DOHH2 (cell line): Measurements from ENCODE around the gene LARGE1.

Experiments
- H3F3A ChIP-seq: fragments of 200-600 bp; sonication (generic), shearing (Covaris generic); 2 replicates; pipeline ENCODE4 v1.6.0; 2016; ENCODE audit warnings: antibody characterized with exemption, mild to moderate bottlenecking; ENCODE audit not compliant: control insufficient read depth, insufficient read depth
- H3K27ac ChIP-seq: fragments of 200-600 bp; sonication (generic); 2 replicates; pipeline ENCODE4 v1.5.1; 2014; ENCODE audit warnings: low read depth, mild to moderate bottlenecking, low read length, moderate library complexity
- H3K27me3 ChIP-seq: fragments of 200-600 bp; sonication (generic); 2 replicates; pipeline ENCODE4 v1.6.1; 2014; ENCODE audit warnings: mild to moderate bottlenecking, low read length, mixed read lengths; ENCODE audit not compliant: control insufficient read depth
- H3K36me3 ChIP-seq: fragments of 200-600 bp; sonication (generic); 2 replicates; pipeline ENCODE4 v1.6.1; 2014; ENCODE audit warnings: mild to moderate bottlenecking, low read length, moderate library complexity, mixed read lengths; ENCODE audit not compliant: control insufficient read depth
- H3K4me1 ChIP-seq: fragments of 200-600 bp; sonication (generic); 2 replicates; pipeline ENCODE4 v1.6.1; 2014; ENCODE audit warnings: mild to moderate bottlenecking, low read length, mixed read lengths; ENCODE audit not compliant: control insufficient read depth
- H3K4me2 ChIP-seq: fragments of 200-600 bp; sonication (generic); 2 replicates; pipeline ENCODE4 v1.6.0; 2014; ENCODE audit warnings: mild to moderate bottlenecking, low read length, moderate library complexity
- H3K4me3 ChIP-seq: fragments of 200-600 bp; sonication (generic); 2 replicates; pipeline ENCODE4 v1.5.1; 2014; ENCODE audit warnings: mild to moderate bottlenecking, low read length, mixed read lengths
- H3K79me2 ChIP-seq: fragments of 200-600 bp; sonication (generic); 2 replicates; pipeline ENCODE4 v1.6.1; 2014; ENCODE audit warnings: mild to moderate bottlenecking, low read length, mixed read lengths; ENCODE audit not compliant: control insufficient read depth
- H3K9me2 ChIP-seq: fragments of 200-600 bp; sonication (generic); replicated peaks from 2 replicates; pipeline ENCODE4 v1.6.1; 2014; ENCODE audit warnings: mild to moderate bottlenecking, low read length, mixed read lengths; ENCODE audit not compliant: control insufficient read depth
- H3K9me3 ChIP-seq: fragments of 200-600 bp; sonication (generic); 2 replicates; pipeline ENCODE4 v1.6.1; 2014; ENCODE audit warnings: antibody characterized with exemption, low read length, mixed read lengths; ENCODE audit not compliant: control insufficient read depth, insufficient read depth
- H4K20me1 ChIP-seq: fragments of 200-600 bp; sonication (generic); 2 replicates; pipeline ENCODE4 v1.6.0; 2014; ENCODE audit warnings: low read depth, mild to moderate bottlenecking, antibody characterized with exemption, low read length, moderate library complexity; ENCODE audit not compliant: control insufficient read depth, insufficient read depth
- CTCF ChIP-seq: fragments of 200-600 bp; sonication (generic); IDR thresholded peaks from one replicate; pipeline ENCODE4 v1.5.1; 2014; ENCODE audit warnings: antibody characterized with exemption, mild to moderate bottlenecking, low read depth, low read length; ENCODE audit not compliant: poor library complexity, severe bottlenecking
- EZH2phosphoT487 ChIP-seq: fragments of 200-600 bp; sonication (generic); IDR thresholded peaks from 2 replicates; pipeline ENCODE4 v1.6.1; 2017; ENCODE audit warnings: borderline replicate concordance, mild to moderate bottlenecking, antibody characterized with exemption, low read length, moderate library complexity, mixed read lengths

LARGE1 gene

GRCh38 chr22:33851240-33851639 is 69.0 kb downstream of the LARGE1 start:
- Histone ChIP-seq H3K4me2 (no peak overlapping the region), H3F3A (no peaks in the 10 kb centered on the region), H3K4me1 (no peaks in the 10 kb centered on the region), H4K20me1 (no peaks in the 10 kb centered on the region), H3K36me3 (no peaks in the 10 kb centered on the region), H3K79me2 (no peaks in the 10 kb centered on the region), H3K9me3 (no peaks in the 10 kb centered on the region), H3K4me3 (no peak overlapping the region), H3K27ac (no peak overlapping the region), H3K9me2 (no peaks in the 10 kb centered on the region), H3K27me3 (no peaks in the 10 kb centered on the region)
- TF ChIP-seq EZH2phosphoT487 (no peak), CTCF (no peak)

GRCh38 chr22:33850724-33851123 is 69.6 kb downstream of the LARGE1 start:
- Histone ChIP-seq H3K9me2 (no peaks in the 10 kb centered on the region), H3K9me3 (no peaks in the 10 kb centered on the region), H3K79me2 (no peaks in the 10 kb centered on the region), H3F3A (no peaks in the 10 kb centered on the region), H4K20me1 (no peaks in the 10 kb centered on the region), H3K4me3 (no peak overlapping the region), H3K27me3 (no peaks in the 10 kb centered on the region), H3K4me1 (no peaks in the 10 kb centered on the region), H3K4me2 (no peak overlapping the region), H3K27ac (no peak overlapping the region), H3K36me3 (no peaks in the 10 kb centered on the region)
- no peak for TF ChIP-seq CTCF
- TF ChIP-seq EZH2phosphoT487: no peak

- Histone ChIP-seq H3K9me2 (no peaks in the 10 kb centered on the region), H3K4me3 (no peak overlapping the region), H3K27ac (no peak overlapping the region), H4K20me1 (no peaks in the 10 kb centered on the region), H3K79me2 (no peaks in the 10 kb centered on the region), H3K9me3 (no peaks in the 10 kb centered on the region), H3K27me3 (no peaks in the 10 kb centered on the region), H3K4me1 (no peaks in the 10 kb centered on the region), H3F3A (no peaks in the 10 kb centered on the region), H3K4me2 (no peak overlapping the region), H3K36me3 (no peaks in the 10 kb centered on the region)
- no peak for TF ChIP-seq CTCF
- TF ChIP-seq EZH2phosphoT487: no peak
Observed at GRCh38 chr22:33850193-33850592, 70.1 kb downstream of the LARGE1 start.

- H3K9me2 ChIP-seq: no peaks in the 10 kb centered on the region
- no peak overlapping the region for H3K4me3 ChIP-seq
- H4K20me1 ChIP-seq: no peaks in the 10 kb centered on the region
- no peaks in the 10 kb centered on the region for H3K79me2 ChIP-seq
- no peaks in the 10 kb centered on the region for H3K9me3 ChIP-seq
- no peak overlapping the region for H3K4me2 ChIP-seq
- no peaks in the 10 kb centered on the region for H3K27me3 ChIP-seq
- TF ChIP-seq EZH2phosphoT487 (no peak), CTCF (no peak)
- H3K4me1 ChIP-seq: no peaks in the 10 kb centered on the region
- H3K27ac ChIP-seq: no peak overlapping the region
- no peaks in the 10 kb centered on the region for H3K36me3 ChIP-seq
- no peaks in the 10 kb centered on the region for H3F3A ChIP-seq
Observed at GRCh38 chr22:33848251-33848650, 72.0 kb downstream of the LARGE1 start.
